GM19324 (cell line): Measurements from ENCODE around the gene BMF.
"Not testable (repeated sequence)": the region's sequence is repeated elsewhere in the genome, so short reads cannot be mapped to it uniquely, and the experiment has no call there.

Experiments
- ATAC-seq: cut with Tn5 transposase; IDR thresholded peaks from one replicate; pipeline ENCODE4 v1.9.1; 2021; ENCODE audit warnings: mild to moderate bottlenecking, moderate library complexity; ENCODE audit not compliant: unreplicated experiment, low FRiP score

BMF gene

DNA sequence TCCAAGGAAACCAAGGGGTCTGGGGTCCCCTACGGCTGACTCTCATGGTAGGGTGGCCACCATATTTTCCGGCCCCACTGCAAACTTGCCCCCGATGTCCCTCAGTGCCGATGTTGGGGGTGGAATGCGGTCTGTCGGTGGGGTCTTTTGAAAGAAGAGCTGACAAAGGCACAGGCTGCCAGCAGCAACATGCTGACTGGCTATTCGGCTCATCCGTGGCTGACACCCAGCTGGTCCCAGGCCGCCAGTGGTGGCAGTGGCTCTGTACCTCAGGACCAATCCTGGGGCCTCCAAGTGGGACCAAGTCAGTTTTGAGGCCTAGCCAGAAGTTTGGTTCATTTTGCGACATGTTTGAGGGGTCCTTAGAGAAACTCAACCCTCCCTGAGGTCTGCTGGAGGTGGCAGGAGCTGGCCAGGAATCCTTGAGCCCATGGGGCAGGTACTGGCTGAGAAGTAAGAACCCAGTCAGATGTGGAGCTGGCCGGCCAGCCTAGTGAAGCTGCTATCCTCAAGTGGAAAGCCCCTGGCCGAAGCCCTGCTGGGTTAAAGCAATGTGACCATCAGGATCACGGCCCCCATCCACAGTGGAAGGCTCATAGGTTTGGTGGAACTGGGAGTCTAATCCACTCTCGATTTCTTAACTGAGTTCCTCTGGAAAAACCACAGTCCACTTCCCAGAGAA, 17.8 kb downstream of the BMF start:
- no peak for ATAC-seq

GRCh38 chr15:40088929-40089755, 19.5 kb downstream of the BMF start:
- no peak for ATAC-seq

DNA sequence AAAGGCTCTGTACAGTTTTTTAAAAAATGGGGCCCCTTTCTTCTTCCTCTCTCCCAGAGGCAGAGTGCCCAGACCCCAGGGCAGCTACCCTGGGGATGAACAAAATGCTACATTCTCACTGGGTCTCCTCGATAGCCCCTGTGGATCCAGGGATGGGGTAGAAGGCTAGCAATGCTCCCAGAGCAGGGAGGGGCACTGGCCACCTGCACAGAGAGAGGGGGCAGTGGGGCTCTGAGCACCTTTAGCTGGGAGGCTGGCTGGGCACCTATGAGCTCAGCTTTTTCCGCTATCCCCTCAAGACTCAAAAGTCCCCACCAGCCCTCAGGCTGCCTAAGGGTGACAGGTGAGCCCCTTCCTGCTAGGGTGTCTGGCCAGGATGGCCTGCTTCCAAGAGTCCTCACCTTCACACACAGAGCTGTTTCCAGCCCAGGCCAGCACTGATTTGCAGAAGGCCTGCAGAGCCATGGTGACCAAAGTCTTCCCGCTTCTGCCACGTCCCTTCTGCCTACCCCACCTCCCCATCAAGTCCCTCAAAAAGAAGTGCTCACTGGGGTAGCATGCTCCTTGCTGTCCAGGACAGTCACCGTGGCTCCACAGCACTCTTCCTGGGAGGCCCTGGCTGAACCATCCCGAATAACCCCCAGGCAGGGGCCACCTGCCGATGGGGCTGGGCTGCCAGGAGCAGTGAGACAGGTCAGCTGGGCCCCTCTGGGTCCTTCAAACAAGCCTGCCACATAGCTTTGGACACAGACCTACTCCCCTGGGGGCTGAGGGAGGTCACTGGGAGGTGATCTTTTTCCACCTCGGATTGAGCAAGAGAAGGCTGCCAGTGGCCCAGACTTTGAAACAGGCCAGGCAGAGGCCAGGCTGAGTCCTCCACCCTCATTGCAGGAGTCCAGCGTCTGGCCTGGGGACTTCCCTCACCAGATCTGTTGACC, 20.4 kb downstream of the BMF start:
- ATAC-seq: no peak

GRCh38 chr15:40087068-40087810, 21.4 kb downstream of the BMF start:
- ATAC-seq: no peak

DNA sequence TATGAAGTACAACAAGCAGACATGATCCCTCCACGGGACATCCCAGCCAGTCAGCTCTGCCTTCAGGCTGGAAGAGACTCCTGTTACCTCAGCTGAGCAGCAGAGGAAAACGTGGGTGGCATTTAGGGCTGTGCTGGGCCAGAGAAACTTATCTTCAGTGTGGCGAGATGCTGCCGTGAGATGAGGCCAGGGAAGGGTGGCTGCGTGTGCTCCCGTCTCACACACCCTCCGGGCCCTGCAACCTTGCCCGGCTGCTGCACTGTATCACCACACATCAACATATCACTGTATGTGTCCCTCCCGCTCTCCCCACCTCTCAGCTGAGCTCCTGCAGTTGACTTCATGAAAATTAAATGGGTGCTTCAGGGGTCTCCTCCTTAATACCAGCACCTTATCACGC, 23.4 kb downstream of the BMF start:
- ATAC-seq: no peak

GRCh38 chr15:40084650-40085049, 24.0 kb downstream of the BMF start:
- no peak for ATAC-seq

- no peak for ATAC-seq
Observed at GRCh38 chr15:40082195-40082883, 26.3 kb downstream of the BMF start.

DNA sequence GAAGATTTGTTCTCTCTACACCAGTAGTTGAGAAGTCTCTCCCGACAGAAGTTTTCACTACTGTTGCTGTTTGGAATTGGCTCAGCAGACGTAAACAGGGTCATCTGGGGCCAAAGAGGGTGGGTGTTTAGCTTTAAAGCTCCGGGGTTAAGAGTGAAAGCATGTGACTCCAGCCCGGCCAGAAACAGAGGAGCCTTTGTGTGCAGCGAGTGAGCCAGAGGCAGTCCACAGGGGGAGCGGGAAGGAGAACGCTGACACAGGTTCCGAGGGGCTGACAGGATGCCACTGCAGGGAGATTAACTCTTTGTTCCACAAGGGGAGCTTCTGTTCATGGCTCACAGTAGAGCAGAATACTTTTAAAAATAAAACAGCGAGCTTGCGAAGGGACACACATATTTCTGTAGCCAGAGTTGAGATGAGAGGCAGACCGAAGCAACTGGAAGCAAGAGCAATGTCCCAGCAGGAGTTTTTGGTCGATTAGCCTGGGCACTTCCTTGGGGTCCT, 26.9 kb downstream of the BMF start:
- no peak for ATAC-seq

DNA sequence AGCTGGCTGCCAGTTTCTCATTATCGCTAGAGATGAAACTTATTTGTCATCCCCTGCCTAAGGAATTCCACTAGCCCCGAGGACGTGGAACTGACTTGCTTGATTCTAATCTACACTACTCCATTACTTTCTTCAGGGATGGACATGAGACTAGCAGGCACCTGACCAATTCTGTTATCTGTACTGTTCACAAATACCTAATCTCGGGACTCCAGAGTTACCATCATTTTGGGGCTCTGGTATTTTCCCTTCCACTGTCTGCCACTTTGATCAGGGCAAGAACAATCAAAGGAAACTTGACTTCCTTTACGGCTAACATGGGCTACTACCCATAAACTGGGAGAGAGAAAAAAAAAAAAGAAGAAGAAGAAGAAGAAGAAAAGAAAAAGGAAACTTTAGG, 27.8 kb downstream of the BMF start:
- no peak for ATAC-seq

- ATAC-seq: no peak
Observed at GRCh38 chr15:40080104-40080503, 28.6 kb downstream of the BMF start.

- no peak for ATAC-seq
Observed at GRCh38 chr15:40079456-40079855, 29.2 kb downstream of the BMF start.

GRCh38 chr15:40075298-40076044, 33.2 kb downstream of the BMF start:
- ATAC-seq: no peak

- not testable (repeated sequence) for ATAC-seq
Observed at GRCh38 chr15:40074656-40075055, 34.0 kb downstream of the BMF start.

- not testable (repeated sequence) for ATAC-seq
Observed at GRCh38 chr15:40073716-40074490, 34.8 kb downstream of the BMF start.

GRCh38 chr15:40072216-40072990, 36.3 kb downstream of the BMF start:
- ATAC-seq: no peak

- no peak for ATAC-seq
Observed at GRCh38 chr15:40070608-40071218, 38.0 kb downstream of the BMF start.

DNA sequence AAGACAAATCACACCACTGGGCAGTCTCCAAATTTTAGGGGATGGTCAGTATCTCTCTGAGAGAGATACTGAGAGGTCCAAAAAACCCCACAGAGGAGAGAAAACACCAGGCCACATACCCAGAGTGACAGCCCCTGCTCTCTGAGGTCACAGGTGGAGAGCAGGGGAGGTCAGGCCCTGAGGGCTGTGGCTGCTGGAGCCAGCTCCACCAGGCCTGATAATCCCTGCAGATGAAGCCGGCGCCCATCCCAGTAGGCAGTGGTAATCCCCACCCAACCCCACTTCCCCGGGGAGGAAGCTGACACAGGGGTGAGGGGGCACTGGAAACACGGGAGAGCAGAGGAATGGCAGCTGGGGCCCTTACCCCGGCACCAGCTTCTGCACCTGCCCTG, 38.5 kb downstream of the BMF start:
- no peak for ATAC-seq
